Trophoblast cell (in vitro differentiated cells and primary cell): ENCODE results near the gene TRIM38.
A peak's percentile ranks its signal among the peaks of the same experiment; 100 is the strongest.

Source experiments
- DNase-seq, 2 donors: peaks; one replicate each; pipeline ENCODE4 v3.0.0-alpha.2; 2016
- H2AFZ ChIP-seq: 2 replicates; pipeline ENCODE4 v1.6.1; 2013; ENCODE audit warnings: low read length, moderate library complexity, mild to moderate bottlenecking; ENCODE audit not compliant: insufficient read depth, poor library complexity
- H2AK5ac ChIP-seq: 2 replicates; pipeline ENCODE4 v1.6.1; 2013; ENCODE audit warnings: mild to moderate bottlenecking, low read length
- H2BK120ac ChIP-seq: 2 replicates; pipeline ENCODE4 v1.6.1; 2013; ENCODE audit warnings: low read length, mild to moderate bottlenecking, moderate library complexity; ENCODE audit not compliant: insufficient read depth, poor library complexity
- H2BK12ac ChIP-seq: 2 replicates; pipeline ENCODE4 v1.6.1; 2013; ENCODE audit warnings: mild to moderate bottlenecking, low read length, moderate library complexity
- H2BK5ac ChIP-seq: 2 replicates; pipeline ENCODE4 v1.6.1; 2013; ENCODE audit warnings: low read length, low read depth, moderate library complexity, mild to moderate bottlenecking; ENCODE audit not compliant: poor library complexity
- H3K14ac ChIP-seq: 2 replicates; pipeline ENCODE4 v1.6.1; 2013; ENCODE audit warnings: mild to moderate bottlenecking, low read length
- H3K18ac ChIP-seq: 2 replicates; pipeline ENCODE4 v1.6.1; 2013; ENCODE audit warnings: mild to moderate bottlenecking, low read length
- H3K23ac ChIP-seq: 2 replicates; pipeline ENCODE4 v1.6.1; 2013; ENCODE audit warnings: low read length
- H3K27ac ChIP-seq: 2 replicates; pipeline ENCODE4 v1.5.1; 2013; ENCODE audit warnings: low read depth, mild to moderate bottlenecking, inconsistent platforms, low read length, moderate library complexity
- H3K27me3 ChIP-seq: 2 replicates; pipeline ENCODE4 v1.6.1; 2013; ENCODE audit warnings: inconsistent platforms, mild to moderate bottlenecking, low read length, moderate library complexity; ENCODE audit not compliant: insufficient read depth
- H3K36me3 ChIP-seq, 2 experiments: 1 replicate in 1 of 2; 2 replicates in 1 of 2; pipeline ENCODE4 v1.6.1; 2013; ENCODE audit warnings: low read length in 2 of 2, mild to moderate bottlenecking in 2 of 2, moderate library complexity in 1 of 2; ENCODE audit not compliant: insufficient read depth in 2 of 2, control insufficient read depth in 1 of 2
- H3K4ac ChIP-seq: 2 replicates; pipeline ENCODE4 v1.6.1; 2013; ENCODE audit warnings: low read depth, mild to moderate bottlenecking, low read length, moderate library complexity
- H3K4me1 ChIP-seq, 2 experiments: 1 replicate in 1 of 2; 2 replicates in 1 of 2; pipeline ENCODE4 v1.6.1; 2013; ENCODE audit warnings: low read length in 2 of 2, mild to moderate bottlenecking in 2 of 2, moderate library complexity in 1 of 2; ENCODE audit not compliant: insufficient read depth in 2 of 2, control insufficient read depth in 1 of 2
- H3K4me2 ChIP-seq: 2 replicates; pipeline ENCODE4 v1.6.1; 2013; ENCODE audit warnings: inconsistent platforms, mild to moderate bottlenecking, low read length, moderate library complexity
- H3K4me3 ChIP-seq: 2 replicates; pipeline ENCODE4 v1.5.1; 2013; ENCODE audit warnings: mild to moderate bottlenecking, low read depth, low read length, inconsistent platforms
- H3K79me1 ChIP-seq: one replicate; pipeline ENCODE4 v1.6.1; 2013; ENCODE audit warnings: low read length
- H3K79me2 ChIP-seq: 2 replicates; pipeline ENCODE4 v1.6.1; 2013; ENCODE audit warnings: low read length, mild to moderate bottlenecking; ENCODE audit not compliant: control insufficient read depth, insufficient read depth, poor library complexity
- H3K9ac ChIP-seq: 2 replicates; pipeline ENCODE4 v1.6.1; 2013; ENCODE audit warnings: mild to moderate bottlenecking, low read length
- H3K9me3 ChIP-seq: 2 replicates; pipeline ENCODE4 v1.6.1; 2013; ENCODE audit warnings: low read depth, mild to moderate bottlenecking, control low read depth, inconsistent platforms, low read length; ENCODE audit not compliant: insufficient read depth
- H4K12ac ChIP-seq: 2 replicates; pipeline ENCODE4 v1.6.1; 2013; ENCODE audit warnings: low read depth, mild to moderate bottlenecking, low read length, moderate library complexity
- H4K8ac ChIP-seq: 2 replicates; pipeline ENCODE4 v1.6.1; 2013; ENCODE audit warnings: low read depth, mild to moderate bottlenecking, low read length, moderate library complexity
- H4K91ac ChIP-seq: one replicate; pipeline ENCODE4 v1.6.1; 2013; ENCODE audit warnings: low read depth, mild to moderate bottlenecking, low read length, moderate library complexity
- WGBS: extraction: QIAGEN DNeasy Blood & Tissue Kit; methylation state at CpG from one replicate; pipeline ENCODE4 v1.1.7; 2013; ENCODE audit warnings: missing lambda C conversion rate; ENCODE audit not compliant: insufficient read length, insufficient coverage; ENCODE audit errors: extremely low coverage; 5-methylcytosine and 5-hydroxymethylcytosine counted together

Gene TRIM38

GRCh38 chr6:26019967-26020328, 57.3 kb downstream of the TRIM38 start:
- no peak overlapping the region for H3K27ac ChIP-seq
- no peak overlapping the region for H4K91ac ChIP-seq
- no peak overlapping the region for H3K14ac ChIP-seq
- H2AFZ ChIP-seq: no peak overlapping the region
- H2AK5ac ChIP-seq: no peak overlapping the region
- H3K79me2 ChIP-seq: peaks cover 9% of the 10 kb centered on the region
- H3K4me2 ChIP-seq: peak overlapping the region; percentile 87
- H2BK120ac ChIP-seq: no peak overlapping the region
- peaks cover 21% of the 10 kb centered on the region for H3K79me1 ChIP-seq
- no peaks in the 10 kb centered on the region for H3K9me3 ChIP-seq
- no peak overlapping the region for H4K12ac ChIP-seq
- no peak overlapping the region for H4K8ac ChIP-seq
- H3K4ac ChIP-seq: no peak overlapping the region
- H3K9ac ChIP-seq: no peak overlapping the region
- DNase-seq: no peak
- WGBS: no CpG with 5 or more reads among the region's 5 CpGs
- H3K27me3 ChIP-seq: no peaks in the 10 kb centered on the region
- no peak overlapping the region for H3K4me3 ChIP-seq
- no peak overlapping the region for H2BK5ac ChIP-seq
- H3K18ac ChIP-seq: no peak overlapping the region
- H3K4me1 ChIP-seq: no peaks in the 10 kb centered on the region
- H3K36me3 ChIP-seq: no peaks in the 10 kb centered on the region
- no peak overlapping the region for H2BK12ac ChIP-seq
- no peak overlapping the region for H3K23ac ChIP-seq

GRCh38 chr6:26020329-26021000, 57.9 kb downstream of the TRIM38 start:
- Histone ChIP-seq H3K4me2 (peak overlapping the region; percentile 87), H2BK120ac (peak overlapping the region; percentile 73), H3K36me3 (no peaks in the 10 kb centered on the region), H3K4me3 (peak overlapping the region; percentile 66), H2BK12ac (no peak overlapping the region), H3K79me1 (peaks cover 23% of the 10 kb centered on the region), H4K8ac (peak overlapping the region; percentile 97), H3K79me2 (peaks cover 9% of the 10 kb centered on the region), H3K23ac (no peak overlapping the region), H3K9ac (peak overlapping the region; percentile 81), H3K4me1 (peaks cover 0 to 2% of the 10 kb centered on the region in 2 experiments), H3K4ac (peak overlapping the region; percentile 68), H2AK5ac (peak overlapping the region; percentile 75), H3K18ac (peak overlapping the region; percentile 94), H4K12ac (peak overlapping the region; percentile 13), H3K27ac (peak overlapping the region; percentile 93), H3K27me3 (no peaks in the 10 kb centered on the region), H2AFZ (peak overlapping the region; percentile 24), H3K14ac (peak overlapping the region; percentile 89), H3K9me3 (no peaks in the 10 kb centered on the region), H4K91ac (peak overlapping the region; percentile 84), H2BK5ac (peak overlapping the region; percentile 81)
- WGBS: no CpG with 5 or more reads among the region's 45 CpGs
- DNase-seq: peak; percentile 82 to 94

GRCh38 chr6:26021001-26021349, 58.4 kb downstream of the TRIM38 start:
- Histone ChIP-seq H3K4me2 (peak overlapping the region; percentile 87), H2BK12ac (no peak overlapping the region), H3K36me3 (no peaks in the 10 kb centered on the region), H3K27me3 (no peaks in the 10 kb centered on the region), H3K4me3 (peak overlapping the region; percentile 66), H3K4me1 (peaks cover 0 to 2% of the 10 kb centered on the region in 2 experiments), H3K79me2 (peaks cover 9% of the 10 kb centered on the region), H2BK5ac (peak overlapping the region; percentile 81), H3K9me3 (no peaks in the 10 kb centered on the region), H4K12ac (peak overlapping the region; percentile 13), H3K79me1 (peaks cover 23% of the 10 kb centered on the region), H3K18ac (peak overlapping the region; percentile 94), H4K8ac (peak overlapping the region; percentile 97), H3K14ac (peak overlapping the region; percentile 89), H2BK120ac (peak overlapping the region; percentile 73), H3K4ac (peak overlapping the region; percentile 3), H4K91ac (peak overlapping the region; percentile 84), H3K23ac (no peak overlapping the region), H3K9ac (peak overlapping the region; percentile 81), H2AFZ (no peak overlapping the region), H3K27ac (peak overlapping the region; percentile 93), H2AK5ac (peak overlapping the region; percentile 75)
- no CpG with 5 or more reads among the region's 23 CpGs for WGBS
- peak; percentile 65 to 78 for DNase-seq

DNA sequence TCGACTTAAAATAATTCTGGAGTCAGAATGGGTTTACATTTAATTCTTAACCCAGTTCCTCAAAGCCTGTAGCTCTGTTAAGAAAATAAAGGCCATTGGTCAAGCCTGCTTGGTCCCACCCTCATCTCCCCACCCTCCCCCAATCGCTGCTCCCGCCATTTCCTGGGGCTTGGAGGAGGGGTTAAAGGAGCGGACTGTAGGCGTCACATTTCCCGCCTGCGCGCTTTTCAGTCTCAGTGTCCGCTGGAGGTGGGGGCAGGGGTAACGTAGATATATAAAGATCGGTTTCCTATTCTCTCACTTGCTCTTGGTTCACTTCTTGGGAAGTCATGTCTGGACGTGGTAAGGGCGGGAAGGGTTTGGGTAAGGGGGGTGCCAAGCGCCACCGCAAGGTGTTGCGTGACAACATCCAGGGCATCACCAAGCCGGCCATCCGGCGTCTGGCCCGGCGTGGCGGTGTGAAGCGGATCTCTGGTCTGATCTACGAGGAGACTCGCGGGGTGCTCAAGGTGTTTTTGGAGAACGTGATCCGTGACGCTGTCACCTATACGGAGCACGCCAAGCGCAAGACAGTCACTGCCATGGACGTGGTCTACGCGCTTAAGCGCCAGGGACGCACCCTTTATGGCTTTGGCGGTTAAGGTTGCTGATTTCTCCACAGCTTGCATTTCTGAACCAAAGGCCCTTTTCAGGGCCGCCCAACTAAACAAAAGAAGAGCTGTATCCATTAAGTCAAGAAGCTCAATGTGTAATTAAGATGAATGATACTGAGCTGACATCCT, 58.9 kb downstream of the TRIM38 start:
- peak overlapping the region; percentile 18 for H3K18ac ChIP-seq
- H2AK5ac ChIP-seq: no peak overlapping the region
- H4K8ac ChIP-seq: peak overlapping the region; percentile 57
- H2AFZ ChIP-seq: no peak overlapping the region
- no peak overlapping the region for H3K4ac ChIP-seq
- DNase-seq: peak; percentile 89 to 92
- no peak overlapping the region for H4K12ac ChIP-seq
- H3K36me3 ChIP-seq: no peaks in the 10 kb centered on the region
- peak overlapping the region; percentile 6 for H2BK120ac ChIP-seq
- no CpG with 5 or more reads among the region's 39 CpGs for WGBS
- H2BK5ac ChIP-seq: peak overlapping the region; percentile 81
- no peaks in the 10 kb centered on the region for H3K27me3 ChIP-seq
- peak overlapping the region; percentile 93 for H3K27ac ChIP-seq
- peaks cover 0 to 2% of the 10 kb centered on the region in 2 experiments for H3K4me1 ChIP-seq
- peak overlapping the region; percentile 89 for H3K4me3 ChIP-seq
- H3K23ac ChIP-seq: peak overlapping the region; percentile 69
- H4K91ac ChIP-seq: peak overlapping the region; percentile 22
- H3K9me3 ChIP-seq: no peaks in the 10 kb centered on the region
- H3K9ac ChIP-seq: peak overlapping the region; percentile 98
- peak overlapping the region; percentile 87 for H3K4me2 ChIP-seq
- H3K79me1 ChIP-seq: peaks cover 23% of the 10 kb centered on the region
- H2BK12ac ChIP-seq: no peak overlapping the region
- H3K79me2 ChIP-seq: peaks cover 9% of the 10 kb centered on the region
- H3K14ac ChIP-seq: peak overlapping the region; percentile 50
